Spinal cord (tissue), 10 donors: Measurements from ENCODE around the gene PWP1. TPM values are rescaled to one million over a fixed set of nuclear protein-coding genes. Genes with fewer than 3 reads are reported as not detected.
"Not testable (repeated sequence)": the region's sequence is repeated elsewhere in the genome, so short reads cannot be mapped to it uniquely, and the experiment has no call there.

Experiments
- DNase-seq, 6 donors: peaks; one replicate each; pipeline versions ENCODE4 v3.0.0 to v3.0.0-alpha.2; 2013 to 2015; ENCODE audit warnings: low spot score in 6 of 6, low read depth in 4 of 6
- H3K27ac ChIP-seq: one replicate; pipeline ENCODE4 v1.5.1; 2013; ENCODE audit warnings: low read depth, low read length, control low read depth
- H3K27me3 ChIP-seq: one replicate; pipeline ENCODE4 v1.6.1; 2013; ENCODE audit warnings: low read length; ENCODE audit not compliant: control insufficient read depth, insufficient read depth
- H3K36me3 ChIP-seq: one replicate; pipeline ENCODE4 v1.6.1; 2013; ENCODE audit warnings: low read length; ENCODE audit not compliant: control insufficient read depth, insufficient read depth
- H3K4me1 ChIP-seq: one replicate; pipeline ENCODE4 v1.6.1; 2013; ENCODE audit warnings: low read length; ENCODE audit not compliant: control insufficient read depth, insufficient read depth
- H3K4me3 ChIP-seq: one replicate; pipeline ENCODE4 v1.5.1; 2013; ENCODE audit warnings: low read depth, low read length, control low read depth
- H3K9me3 ChIP-seq: one replicate; pipeline ENCODE4 v1.6.1; 2013; ENCODE audit warnings: low read length; ENCODE audit not compliant: control insufficient read depth, insufficient read depth
- WGBS: methylation state at CpG from one replicate; pipeline ENCODE4 v1.1.5; 2013; ENCODE audit warnings: missing lambda C conversion rate; ENCODE audit not compliant: insufficient coverage; 5-methylcytosine and 5-hydroxymethylcytosine counted together
- polyA plus RNA-seq, 2 donors: library from polyadenylated mRNA; unstranded; fragments of 120-200 nt; gene quantifications; one replicate each; pipeline ENCODE4 v1.2.1, GENCODE V29; 2013; ENCODE audit not compliant: insufficient read length in 2 of 2
- total RNA-seq, 2 donors: library from RNA; depleted of rRNA in 1 of 2; stranded (reverse); fragments of 120-200 nt in 1 of 2; fragments of >200 nt in 1 of 2; gene quantifications; one replicate each; pipeline versions ENCODE4 v1.2.3 to v1.2.4, GENCODE V29; 2013 to 2014
- donor health status: healthy.

The PWP1 gene
- total and polyA plus RNA-seq, 4 donors, result 49.2 to 61.3 (median 54.7) TPM

DNA sequence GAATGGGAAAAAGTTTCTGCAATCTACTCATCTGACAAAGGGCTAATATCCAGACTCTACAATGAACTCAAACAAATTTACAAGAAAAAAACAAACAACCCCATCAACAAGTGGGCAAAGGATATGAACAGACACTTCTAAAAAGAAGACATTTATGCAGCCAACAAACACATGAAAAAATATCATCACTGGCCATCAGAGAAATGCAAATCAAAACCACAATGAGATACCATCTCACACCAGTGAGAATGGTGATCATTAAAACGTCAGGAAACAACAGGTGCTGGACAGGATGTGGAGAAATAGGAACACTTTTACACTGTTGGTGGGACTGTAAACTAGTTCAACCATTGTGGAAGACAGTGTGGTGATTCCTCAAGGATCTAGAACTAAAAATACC is 41.7 kb downstream of the PWP1 start:
- not testable (repeated sequence) for H3K27ac ChIP-seq, H3K9me3 ChIP-seq, H3K4me3 ChIP-seq, H3K4me1 ChIP-seq, DNase-seq, H3K36me3 ChIP-seq, H3K27me3 ChIP-seq
- no CpG with 5 or more reads among the region's 1 CpG for whole genome bisulfite sequencing

DNA sequence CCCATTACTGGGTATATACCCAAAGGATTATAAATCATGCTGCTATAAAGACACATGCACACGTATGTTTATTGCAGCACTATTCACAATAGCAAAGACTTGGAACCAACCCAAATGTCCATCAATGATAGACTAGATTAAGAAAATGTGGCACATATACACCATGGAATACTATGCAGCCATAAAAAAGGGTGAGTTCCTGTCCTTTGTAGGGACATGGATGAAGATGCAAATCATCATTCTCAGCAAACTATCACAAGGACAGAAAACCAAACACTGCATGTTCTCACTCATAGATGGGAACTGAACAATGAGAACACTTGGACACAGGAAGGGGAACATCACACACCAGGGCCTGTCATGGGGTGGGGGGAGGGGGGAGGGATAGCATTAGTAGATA is 42.1 kb downstream of the PWP1 start:
- DNase-seq, H3K36me3 ChIP-seq, H3K27ac ChIP-seq, H3K4me1 ChIP-seq, H3K4me3 ChIP-seq, H3K9me3 ChIP-seq, H3K27me3 ChIP-seq: not testable (repeated sequence)
- WGBS, result no CpG with 5 or more reads among the region's 1 CpG

DNA sequence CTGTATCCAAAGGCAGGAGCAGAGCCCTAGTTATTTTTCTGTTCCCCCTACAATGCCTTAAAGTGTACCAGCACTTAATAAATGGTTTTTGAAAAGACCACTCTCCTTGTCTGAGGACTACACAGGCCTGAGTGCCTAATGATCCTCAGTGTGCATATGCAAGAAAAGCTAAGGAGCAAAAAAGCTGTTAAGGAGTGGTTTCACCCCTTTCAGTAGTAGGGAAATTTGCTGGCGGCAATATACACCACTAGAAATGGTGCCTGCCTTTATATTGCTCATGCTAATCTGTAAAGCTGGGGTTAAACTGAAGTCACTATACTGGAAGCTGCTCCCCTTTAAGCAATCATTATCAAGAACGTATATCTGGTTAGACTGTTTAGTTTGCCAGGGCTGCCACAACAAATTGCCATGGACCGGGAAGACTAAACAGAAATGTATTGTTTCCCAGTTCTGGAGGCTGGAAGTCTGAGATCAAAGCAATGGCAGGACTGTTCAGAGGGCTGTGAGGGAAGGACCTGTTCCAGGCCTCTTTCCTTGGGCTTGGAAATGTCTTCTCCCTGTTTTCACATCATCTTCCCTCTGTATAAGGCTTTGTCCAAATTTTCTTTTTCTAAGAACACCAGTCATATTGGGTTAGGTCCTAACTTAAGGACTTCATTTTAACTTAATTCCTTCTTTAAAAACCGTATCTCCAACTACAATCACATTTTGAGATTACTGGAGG is 45.2 kb downstream of the PWP1 start:
- Histone ChIP-seq H3K9me3 (no peaks in the 10 kb centered on the region), H3K4me3 (no peak overlapping the region), H3K4me1 (no peaks in the 10 kb centered on the region), H3K27me3 (no peaks in the 10 kb centered on the region), H3K36me3 (peaks cover 9% of the 10 kb centered on the region), H3K27ac (no peak overlapping the region)
- DNase-seq, result no peak
- WGBS, result 55% methylated on average over 2 of the region's 4 CpGs

DNA sequence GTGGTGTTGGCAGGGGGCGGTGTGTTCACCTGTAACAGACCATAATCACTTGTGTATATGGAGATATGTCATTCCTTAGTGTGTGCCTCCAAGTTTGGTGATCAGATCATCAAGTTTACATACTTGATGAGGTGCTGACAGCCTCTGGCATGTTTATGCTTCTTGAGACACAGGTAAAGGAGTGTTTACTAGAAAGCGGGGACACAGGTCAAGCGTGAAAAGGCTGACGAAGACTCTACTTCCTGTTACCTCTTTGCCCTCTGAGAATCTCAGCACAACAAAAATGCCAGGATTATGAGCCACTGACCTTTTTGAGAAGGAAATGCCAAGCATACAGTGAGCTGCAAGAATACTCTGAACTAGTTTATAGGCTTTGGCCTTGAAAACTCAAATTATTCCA is 45.8 kb downstream of the PWP1 start:
- no peaks in the 10 kb centered on the region for H3K9me3 ChIP-seq
- no peak for DNase-seq
- H3K4me1 ChIP-seq, result no peaks in the 10 kb centered on the region
- H3K27ac ChIP-seq, result no peak overlapping the region
- H3K27me3 ChIP-seq, result no peaks in the 10 kb centered on the region
- WGBS, result 89% methylated on average over 3 of the region's 4 CpGs
- H3K4me3 ChIP-seq, result no peak overlapping the region
- peaks cover 13% of the 10 kb centered on the region for H3K36me3 ChIP-seq

DNA sequence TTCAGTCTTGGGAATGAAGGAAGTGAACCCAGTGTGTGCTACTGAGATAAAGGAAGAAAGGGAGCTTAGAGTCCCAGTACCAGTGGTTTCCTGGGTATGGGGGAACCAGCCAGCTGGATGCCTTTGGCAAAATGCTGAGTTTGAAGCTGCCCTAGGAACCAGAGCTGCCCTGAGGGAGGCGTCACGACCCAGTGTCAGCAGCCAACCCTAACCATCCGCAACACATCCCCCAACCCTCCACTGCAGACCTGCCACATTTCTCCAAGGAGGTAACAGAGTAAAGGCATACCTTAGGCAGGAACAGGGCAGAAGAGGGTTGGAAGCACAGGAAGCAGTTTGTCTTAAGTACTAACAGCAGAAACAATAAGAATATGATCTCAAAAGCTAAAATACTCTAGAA is 46.8 kb downstream of the PWP1 start:
- Histone ChIP-seq H3K4me1 (no peaks in the 10 kb centered on the region), H3K27ac (no peak overlapping the region), H3K4me3 (no peak overlapping the region), H3K36me3 (peaks cover 19% of the 10 kb centered on the region), H3K27me3 (no peaks in the 10 kb centered on the region), H3K9me3 (no peaks in the 10 kb centered on the region)
- no CpG with 5 or more reads among the region's 3 CpGs for WGBS
- DNase-seq, result no peak

DNA sequence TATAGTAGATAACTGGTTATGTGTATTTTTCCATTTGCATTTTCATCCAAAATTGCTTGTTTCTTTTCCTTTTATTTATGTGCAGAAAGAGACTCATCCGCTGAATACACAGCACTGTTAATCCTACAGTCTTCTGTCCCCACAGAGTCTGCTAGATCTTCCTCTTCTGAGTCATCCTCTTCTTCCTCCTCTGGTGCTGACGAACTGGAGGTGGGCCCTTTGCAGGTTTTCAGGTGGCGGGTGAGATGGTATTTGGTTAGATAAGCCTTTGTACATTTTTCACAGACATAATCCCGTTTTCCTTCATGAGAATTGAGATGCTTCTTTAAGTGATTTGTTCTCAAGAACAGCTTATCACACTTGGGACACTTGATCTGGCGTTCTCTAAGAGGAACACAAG is 48.5 kb downstream of the PWP1 start:
- Histone ChIP-seq H3K27ac (no peak overlapping the region), H3K9me3 (no peaks in the 10 kb centered on the region), H3K4me1 (no peaks in the 10 kb centered on the region), H3K36me3 (peaks cover 26% of the 10 kb centered on the region), H3K4me3 (no peak overlapping the region), H3K27me3 (no peaks in the 10 kb centered on the region)
- 100% methylated on average over 1 of the region's 5 CpGs for WGBS
- no peak for DNase-seq

DNA sequence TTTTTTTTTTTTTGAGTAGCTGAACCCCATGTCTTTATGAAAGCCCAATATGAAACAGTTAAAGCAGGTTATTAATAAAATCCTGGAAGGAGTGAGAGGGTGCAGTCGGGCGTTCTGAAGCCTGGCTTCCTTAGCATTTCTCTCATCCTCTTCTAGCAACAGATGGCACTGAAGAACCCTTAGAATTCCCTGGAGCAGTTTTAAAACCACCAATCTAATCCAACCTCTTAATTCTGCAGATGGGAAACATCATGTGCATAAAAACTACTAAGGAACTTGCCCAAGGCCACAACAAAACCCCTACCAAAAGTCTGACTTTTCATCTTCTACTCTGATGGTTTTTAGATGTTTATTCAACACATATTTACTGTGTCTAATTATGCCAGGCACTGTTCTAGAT is 50.2 kb downstream of the PWP1 start:
- H3K27ac ChIP-seq, result no peak overlapping the region
- no peaks in the 10 kb centered on the region for H3K9me3 ChIP-seq
- H3K4me1 ChIP-seq, result no peaks in the 10 kb centered on the region
- no peak for DNase-seq
- H3K27me3 ChIP-seq, result no peaks in the 10 kb centered on the region
- peaks cover 36% of the 10 kb centered on the region for H3K36me3 ChIP-seq
- H3K4me3 ChIP-seq, result no peak overlapping the region
- WGBS, result 84% methylated on average over 2 of the region's 2 CpGs

DNA sequence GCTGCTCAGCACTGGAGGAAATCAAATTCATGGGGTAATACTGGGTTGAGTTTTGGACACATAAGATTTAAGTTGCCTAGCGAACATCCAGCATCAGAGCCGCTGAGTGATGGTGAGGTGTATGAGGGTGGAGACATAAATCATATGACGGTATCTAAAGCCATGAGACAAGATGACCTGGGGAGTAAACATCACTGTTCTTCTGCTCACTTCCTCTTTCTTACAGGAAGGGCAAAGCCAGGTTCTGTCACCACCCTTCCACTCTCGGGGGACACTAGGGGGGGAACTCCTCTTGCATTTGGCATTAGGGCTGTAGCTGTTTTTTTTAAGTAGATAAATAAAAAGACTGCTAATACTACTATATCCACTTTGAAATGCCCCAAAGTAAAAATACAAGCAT is 51.3 kb downstream of the PWP1 start:
- no peaks in the 10 kb centered on the region for H3K27me3 ChIP-seq
- H3K27ac ChIP-seq, result no peak overlapping the region
- 100% methylated on average over 2 of the region's 4 CpGs for WGBS
- no peak for DNase-seq
- H3K4me1 ChIP-seq, result no peaks in the 10 kb centered on the region
- no peaks in the 10 kb centered on the region for H3K9me3 ChIP-seq
- H3K36me3 ChIP-seq, result peaks cover 44% of the 10 kb centered on the region
- H3K4me3 ChIP-seq, result no peak overlapping the region

DNA sequence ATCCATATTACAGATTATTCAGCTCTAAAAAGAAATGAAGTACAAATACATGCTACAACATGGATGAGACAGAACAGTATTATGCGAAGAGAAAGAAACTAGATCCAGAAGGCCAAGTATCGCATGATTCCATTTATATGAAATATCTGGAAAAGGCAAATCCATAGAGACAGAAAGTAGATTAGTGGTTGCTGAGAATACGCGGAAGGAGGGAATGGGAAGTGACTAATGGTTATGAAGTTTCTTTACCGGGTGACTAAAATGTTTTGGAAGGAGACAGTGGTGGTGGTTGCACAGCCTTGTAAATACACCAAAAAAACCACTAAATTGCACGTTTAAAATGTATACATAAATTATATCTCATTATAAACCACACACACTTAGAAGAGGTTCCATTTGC is 62.9 kb downstream of the PWP1 start:
- no peak for DNase-seq
- no peak overlapping the region for H3K27ac ChIP-seq
- H3K36me3 ChIP-seq, result peaks cover 36% of the 10 kb centered on the region
- no peaks in the 10 kb centered on the region for H3K27me3 ChIP-seq
- H3K4me1 ChIP-seq, result no peaks in the 10 kb centered on the region
- H3K4me3 ChIP-seq, result no peak overlapping the region
- 100% methylated on average over 3 of the region's 6 CpGs for WGBS
- no peaks in the 10 kb centered on the region for H3K9me3 ChIP-seq

DNA sequence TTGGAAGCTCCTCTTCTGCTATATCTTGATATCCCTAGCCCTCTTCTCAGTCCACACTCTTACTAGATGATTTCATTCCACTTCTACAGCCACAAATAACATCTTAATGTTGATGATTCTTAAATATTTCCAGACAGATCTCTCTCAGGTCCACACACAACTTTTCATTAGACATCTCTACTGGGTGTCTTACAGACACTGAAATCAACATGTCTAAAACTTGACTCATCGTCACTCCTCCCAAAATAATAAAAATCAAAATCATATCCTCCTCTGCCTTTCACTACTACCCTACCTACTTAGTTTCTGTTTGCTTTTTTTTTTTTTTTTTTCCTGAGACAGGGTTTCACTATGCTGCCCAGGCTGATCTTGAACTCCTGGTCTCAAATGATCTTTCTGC is 63.5 kb downstream of the PWP1 start:
- no peak for DNase-seq
- Histone ChIP-seq H3K9me3 (no peaks in the 10 kb centered on the region), H3K36me3 (peaks cover 39% of the 10 kb centered on the region), H3K4me3 (no peak overlapping the region), H3K4me1 (no peaks in the 10 kb centered on the region), H3K27ac (no peak overlapping the region), H3K27me3 (no peaks in the 10 kb centered on the region)
- WGBS, result 80% methylated on average over 1 of the region's 1 CpG
